ENCODE results near the gene ALDOB.
A peak's percentile ranks its signal among the peaks of the same experiment; 100 is the strongest.

Gene ALDOB

DNA sequence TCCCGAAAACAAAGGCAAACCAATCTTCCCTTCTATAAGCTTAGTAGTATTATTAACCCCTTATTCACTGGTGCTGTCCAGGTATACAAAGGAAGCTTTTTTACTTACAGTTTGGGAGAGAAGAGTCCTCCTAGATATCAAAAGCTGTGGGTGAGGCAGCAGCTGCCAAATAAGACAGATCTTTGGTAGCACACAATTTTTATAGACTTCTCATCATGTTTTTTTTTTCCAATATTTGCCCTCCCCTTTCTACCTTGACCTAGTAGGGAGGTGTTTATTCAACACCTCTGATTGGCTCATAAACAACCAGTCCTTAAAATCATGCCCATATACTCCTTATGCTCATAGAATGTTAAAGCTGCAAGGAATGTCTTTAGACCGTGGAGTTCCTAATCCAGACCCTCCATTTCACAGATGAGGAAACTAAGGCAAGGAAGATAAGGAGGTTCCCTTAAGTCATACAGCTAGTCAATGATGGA lies at the start of gene ALDOB:
ALDOB (minus strand) TSS at position 174 of the 479 bp plus-strand sequence. CDS start 4,887 bp downstream, outside the sequence.
- no peak for DNase-seq (ENCODE audit: low spot score)

DNA sequence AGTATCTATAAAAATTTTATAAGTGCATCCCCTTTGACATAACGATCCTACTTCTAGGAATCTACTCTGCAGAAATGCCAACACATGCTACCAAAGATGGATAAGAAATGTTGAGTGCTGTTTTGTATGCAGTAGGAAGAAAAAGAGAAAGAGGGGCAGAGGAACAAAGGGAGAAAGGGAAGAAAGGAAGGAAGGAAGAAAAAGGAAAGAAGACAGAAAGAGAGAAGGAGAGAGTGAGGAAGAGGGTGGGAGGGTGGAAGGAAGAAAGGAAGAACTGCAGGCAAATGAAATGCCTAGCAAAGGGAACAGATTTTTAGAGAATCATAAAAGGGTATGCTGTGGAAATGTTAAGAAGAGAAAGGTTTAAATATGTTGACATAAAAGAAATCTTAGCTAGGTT lies 48.5 kb upstream of the ALDOB start:
- no peak for DNase-seq (ENCODE audit: low spot score)

DNA sequence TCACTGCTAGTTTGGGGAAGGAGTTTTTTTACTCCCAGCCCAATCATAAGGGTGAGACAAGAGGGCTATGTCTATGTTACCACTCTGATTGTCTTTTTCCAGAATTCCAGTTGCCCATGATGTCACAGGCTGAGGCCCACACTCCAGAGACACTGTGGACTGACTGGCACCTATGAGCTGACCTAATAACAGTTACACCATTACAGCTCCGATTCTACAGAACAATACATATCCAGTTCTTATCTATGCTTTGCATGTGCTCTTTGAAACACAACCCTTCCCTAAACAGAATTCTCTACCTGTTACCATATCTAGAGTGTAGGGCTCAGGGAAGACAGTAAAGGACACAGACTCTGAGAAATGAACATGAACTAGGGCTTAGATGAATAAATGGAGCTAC lies 45.7 kb upstream of the ALDOB start:
- no peak for DNase-seq (ENCODE audit: low spot score)

DNA sequence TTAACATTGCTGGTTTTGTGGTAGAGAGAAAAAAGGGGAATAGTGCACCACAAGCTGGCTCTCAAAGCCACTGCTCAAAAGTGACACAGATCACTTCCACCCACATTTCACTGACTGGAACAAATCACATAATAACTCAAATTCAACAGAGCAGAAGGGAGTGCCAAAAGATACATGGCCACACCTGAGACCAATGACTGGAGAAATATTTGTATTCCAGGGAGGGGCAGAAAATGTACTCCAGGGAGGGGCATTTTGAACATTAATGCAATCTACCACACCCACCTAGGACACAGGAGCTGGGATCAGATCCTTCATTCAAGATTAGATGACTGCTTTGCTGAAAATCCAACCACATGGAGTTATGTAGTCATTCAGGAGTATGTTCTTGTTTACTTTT lies 44.8 kb upstream of the ALDOB start:
- DNase-seq (ENCODE audit: low spot score): no peak

DNA sequence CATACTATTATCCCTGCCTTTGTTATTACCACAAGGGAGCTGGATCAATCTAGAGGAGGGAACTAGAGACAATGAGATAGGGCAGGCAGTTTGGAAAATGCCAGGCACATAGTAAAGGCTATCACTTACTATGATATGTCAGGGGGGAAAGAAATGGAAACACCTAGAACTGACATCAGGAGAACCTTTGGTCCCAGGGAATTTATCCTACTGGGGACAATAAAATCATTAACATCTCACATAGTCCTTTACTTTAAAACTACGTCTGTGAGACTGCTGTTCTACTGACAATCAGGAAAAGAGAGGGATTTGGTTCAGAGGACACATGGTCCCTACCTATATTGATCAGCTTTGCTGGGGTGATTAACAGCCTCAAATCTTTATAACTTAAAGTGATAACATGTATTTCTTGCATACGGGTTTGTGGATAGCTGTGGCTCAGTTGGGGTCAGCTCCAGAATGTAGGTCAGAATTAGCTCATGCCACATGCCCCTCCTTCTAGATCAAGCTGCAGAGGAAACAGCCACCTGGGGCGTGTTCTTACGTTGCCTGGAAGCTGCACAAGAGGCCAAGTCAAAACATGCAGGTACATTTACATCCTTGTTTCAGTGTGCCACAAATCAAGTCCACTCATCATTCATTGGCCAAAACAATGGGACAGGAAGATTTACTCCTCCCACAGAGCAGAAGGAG lies 43.9 kb upstream of the ALDOB start:
- DNase-seq (ENCODE audit: low spot score): no peak

DNA sequence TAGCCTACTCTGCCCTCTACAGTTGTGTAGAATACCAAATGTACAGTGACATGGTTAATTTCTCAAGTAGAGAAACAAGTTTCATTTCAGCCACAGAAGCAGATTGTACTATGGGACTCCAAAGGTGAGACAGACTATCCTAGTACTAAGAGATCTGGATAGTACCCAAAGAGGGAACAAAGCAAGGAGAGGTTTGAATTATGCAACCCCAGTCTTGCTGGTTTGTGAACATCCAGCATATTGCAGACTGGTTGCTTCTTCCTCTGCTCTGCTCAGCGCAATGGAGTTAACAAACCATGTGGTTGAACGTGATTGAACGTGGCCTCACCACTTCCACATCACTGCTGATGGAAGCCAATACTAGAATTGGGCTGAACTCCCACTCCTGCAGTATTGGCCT lies 43.3 kb upstream of the ALDOB start:
- no peak for DNase-seq (ENCODE audit: low spot score)

DNA sequence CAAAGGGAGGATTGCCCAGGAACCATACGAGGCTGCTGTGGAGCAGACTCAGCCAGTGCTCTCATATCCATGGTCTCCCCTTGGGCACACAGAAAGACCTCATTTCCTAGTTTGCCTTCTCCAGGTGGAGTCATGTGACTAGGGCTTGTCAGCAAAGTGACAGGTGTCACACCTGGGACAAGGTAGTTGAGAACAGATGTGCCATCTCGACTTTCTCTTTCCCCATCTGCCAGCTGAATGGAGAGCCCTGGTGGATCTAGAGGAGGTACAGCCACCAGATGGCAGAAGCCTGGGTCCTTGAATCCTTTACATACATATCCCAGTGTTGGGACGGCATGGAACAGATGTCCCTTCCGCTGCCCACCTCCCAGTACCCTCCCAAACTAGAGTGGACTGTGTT lies 42.9 kb upstream of the ALDOB start:
- DNase-seq (ENCODE audit: low spot score): no peak

DNA sequence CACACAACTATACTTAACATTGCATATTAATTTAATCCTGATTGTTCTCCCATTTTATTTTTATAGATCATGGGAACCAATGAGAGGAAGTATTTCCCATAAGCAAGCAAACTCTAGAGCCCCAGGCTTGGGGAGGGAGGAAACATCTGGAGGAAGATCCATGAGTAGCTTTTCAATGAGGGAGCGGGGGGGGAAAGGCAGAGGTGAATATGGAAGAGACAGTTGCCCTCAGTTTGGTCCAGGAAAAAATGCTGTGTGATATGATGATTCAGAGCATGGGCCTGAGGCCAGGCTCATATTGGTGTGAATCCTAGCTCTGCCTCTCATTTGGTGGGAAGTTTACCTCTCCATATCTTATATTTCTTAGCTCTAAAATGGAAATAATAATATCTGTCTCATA lies 42.2 kb upstream of the ALDOB start:
- DNase-seq (ENCODE audit: low spot score): peak; percentile 36

DNA sequence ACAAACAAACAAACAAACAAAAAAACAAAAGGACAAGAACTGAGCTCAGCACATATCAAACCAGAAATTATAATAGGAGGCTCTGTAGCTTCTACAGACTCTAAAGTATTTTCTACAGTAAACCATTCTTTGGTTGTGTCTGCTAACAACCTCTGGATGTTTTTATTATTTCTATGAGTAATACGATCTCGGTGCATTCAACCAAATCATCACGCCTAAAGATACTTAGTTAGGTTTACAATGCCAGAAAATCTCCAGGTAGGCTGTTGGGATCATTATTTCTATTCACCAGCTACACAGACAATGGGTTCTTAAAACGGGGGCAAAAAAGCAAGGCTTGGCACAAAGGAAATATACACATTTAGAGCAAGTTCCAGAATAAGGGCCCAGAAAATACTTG lies 41.6 kb upstream of the ALDOB start:
- DNase-seq (ENCODE audit: low spot score): no peak

DNA sequence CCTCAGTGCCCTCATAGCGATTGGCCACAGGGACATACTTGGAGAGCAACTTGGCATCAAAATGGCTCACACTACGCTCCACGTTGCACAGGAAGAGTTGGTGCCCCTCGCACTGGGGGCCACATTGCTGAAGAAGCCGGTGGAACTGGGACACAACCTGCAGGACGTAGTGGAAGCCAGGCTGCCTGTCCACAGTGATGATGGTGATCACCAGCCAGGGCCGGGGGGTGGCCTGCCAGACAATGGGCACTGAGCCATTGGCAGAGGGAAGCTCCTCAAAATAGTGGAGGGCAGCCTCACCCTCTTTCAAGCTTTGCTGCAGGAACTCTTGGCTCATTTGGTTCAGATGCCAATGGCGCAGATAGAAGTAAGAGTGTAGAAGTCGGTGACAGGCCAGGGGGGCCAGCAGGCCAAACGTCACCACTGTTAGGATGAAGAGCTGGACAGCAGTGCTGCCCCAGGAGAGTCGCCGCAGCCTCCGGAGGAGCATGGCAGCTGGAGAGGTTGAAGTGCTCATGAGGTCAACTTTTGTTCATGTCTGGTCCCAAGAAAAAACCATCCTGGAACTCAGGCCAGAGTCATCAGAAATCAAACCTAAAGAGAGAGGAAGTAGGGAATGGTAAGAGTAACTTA lies 41.1 kb upstream of the ALDOB start:
- DNase-seq (ENCODE audit: low spot score): no peak

DNA sequence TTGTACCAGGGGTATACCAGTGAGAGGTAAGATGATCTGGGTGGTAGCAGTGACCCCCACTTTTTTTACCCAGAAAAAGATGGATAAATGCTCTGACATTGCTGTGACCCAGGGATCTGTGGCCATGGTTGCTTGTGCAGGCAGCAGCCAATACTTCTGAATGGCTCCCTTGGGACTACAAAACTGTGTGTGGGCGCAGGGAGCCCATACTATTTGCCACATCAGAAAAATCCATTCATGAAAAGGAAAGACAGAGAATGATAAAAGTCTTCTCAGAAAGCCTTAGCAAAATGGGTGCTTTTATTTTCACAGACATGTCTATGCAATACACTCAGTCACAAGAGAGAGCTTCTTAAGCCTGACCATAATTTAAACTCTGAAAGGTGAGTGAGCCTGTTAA lies 37.3 kb upstream of the ALDOB start:
- DNase-seq (ENCODE audit: low spot score): no peak

DNA sequence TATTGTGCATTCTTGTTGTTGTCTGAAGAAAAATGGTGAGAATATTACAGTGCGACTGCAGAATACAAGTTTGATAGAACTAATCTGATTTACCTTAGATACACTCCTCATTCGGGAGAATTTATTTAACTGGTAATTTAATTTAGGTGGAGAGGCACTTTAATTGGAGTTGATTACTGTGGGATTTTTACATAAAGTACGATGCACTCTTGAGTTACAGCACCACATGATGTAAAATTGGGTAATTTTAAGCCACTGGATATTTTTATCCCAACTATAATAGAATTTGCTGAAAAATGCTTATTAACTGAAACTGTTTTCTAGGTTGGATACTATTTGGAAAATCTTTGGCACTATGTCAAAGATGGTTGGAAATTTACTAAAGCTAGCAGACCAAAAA lies 35.4 kb upstream of the ALDOB start:
- DNase-seq (ENCODE audit: low spot score): no peak

DNA sequence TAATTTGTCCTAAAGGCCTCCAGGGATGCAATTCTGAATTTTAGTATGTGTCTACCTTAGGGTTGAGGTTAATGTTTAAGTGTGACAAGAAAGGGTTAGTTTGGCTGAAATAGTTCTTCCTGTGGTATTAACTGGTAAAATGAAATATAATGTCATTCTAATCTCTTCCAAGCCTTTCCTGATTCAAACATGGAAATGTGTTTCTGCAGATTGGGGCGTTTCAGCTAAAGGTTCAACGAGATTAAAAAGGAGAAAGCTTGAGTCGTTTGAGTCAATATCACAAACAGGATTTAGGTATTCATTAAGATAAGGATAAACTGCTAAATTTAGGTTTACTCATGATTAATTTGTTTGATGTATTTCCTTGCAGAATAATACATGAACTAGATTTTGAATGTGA lies 34.4 kb upstream of the ALDOB start:
- no peak for DNase-seq (ENCODE audit: low spot score)

DNA sequence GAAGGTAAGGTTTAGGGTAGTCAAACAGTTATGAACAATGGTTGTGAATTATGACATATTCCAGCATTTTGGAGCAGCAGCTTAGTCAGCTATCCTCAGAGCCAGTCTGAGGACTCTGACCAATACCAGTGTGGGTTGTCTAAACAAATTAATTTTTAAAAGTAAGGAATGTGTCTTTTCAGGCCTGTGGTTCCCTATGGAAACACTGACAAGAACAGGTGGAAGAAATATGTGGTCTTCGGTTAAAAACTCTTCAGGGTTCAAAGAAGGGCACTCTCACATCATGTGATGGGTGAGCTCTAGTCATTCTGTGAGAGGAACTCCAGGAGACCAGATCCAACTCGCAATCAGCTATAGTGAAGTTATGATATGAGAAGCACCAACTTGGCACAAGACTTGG lies 33.5 kb upstream of the ALDOB start:
- no peak for DNase-seq (ENCODE audit: low spot score)

DNA sequence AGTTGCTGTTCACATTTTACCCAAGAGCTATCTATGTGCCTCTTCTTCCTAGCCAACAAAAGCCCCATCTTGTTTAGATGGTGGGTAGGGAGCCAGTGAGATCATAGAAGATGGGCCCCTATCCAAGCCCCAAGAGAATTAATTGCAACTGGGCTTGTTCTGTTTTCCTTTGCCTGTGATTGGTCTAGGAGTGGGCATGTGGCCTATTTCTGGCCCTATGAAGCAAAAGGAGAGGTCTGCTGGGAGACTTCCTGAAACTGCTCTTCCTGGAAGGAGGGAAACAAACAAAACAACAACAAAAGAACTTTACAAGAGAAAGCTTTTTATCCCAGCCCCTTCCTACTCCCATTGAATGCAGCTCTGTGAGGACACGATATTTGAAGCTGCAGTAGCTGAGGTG lies 32.5 kb upstream of the ALDOB start:
- no peak for DNase-seq (ENCODE audit: low spot score)

DNA sequence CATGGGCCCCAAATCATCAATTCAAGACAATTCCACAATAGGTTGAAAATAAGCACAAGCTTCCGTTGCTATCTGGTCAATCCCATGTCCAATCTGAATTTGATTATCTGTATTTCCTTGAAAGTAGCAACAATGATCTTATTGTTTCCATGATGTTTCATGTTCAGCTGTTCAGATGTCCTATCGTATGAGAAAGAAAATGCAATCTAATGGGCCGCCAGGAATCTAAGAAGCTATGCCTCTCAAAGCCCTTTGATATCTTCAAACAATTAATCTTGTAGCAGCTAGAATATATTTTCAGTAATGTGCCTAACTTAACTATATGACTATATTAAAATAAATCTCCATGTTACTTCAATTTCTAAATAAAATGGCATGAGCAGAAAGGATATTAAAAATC lies 32.1 kb upstream of the ALDOB start:
- DNase-seq (ENCODE audit: low spot score): no peak

DNA sequence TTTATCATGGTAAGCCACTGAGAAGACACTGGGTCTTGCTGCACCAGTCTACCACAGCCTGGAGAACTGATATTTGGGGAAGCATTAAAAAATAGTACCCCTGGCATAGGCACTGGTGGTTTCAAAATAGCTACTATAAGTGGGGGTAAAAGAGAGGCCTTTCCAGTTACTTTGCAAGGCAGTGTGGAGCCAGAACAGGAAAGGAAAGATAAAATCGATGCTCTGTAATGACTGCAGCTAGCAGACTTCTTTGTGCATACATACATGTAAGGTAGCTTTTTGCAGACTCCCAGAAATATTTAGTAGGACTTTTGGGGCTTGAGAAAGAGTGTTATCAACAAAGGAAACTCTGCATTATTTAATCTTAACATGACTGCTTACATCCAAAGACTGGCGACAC lies 31.3 kb upstream of the ALDOB start:
- DNase-seq (ENCODE audit: low spot score): no peak

DNA sequence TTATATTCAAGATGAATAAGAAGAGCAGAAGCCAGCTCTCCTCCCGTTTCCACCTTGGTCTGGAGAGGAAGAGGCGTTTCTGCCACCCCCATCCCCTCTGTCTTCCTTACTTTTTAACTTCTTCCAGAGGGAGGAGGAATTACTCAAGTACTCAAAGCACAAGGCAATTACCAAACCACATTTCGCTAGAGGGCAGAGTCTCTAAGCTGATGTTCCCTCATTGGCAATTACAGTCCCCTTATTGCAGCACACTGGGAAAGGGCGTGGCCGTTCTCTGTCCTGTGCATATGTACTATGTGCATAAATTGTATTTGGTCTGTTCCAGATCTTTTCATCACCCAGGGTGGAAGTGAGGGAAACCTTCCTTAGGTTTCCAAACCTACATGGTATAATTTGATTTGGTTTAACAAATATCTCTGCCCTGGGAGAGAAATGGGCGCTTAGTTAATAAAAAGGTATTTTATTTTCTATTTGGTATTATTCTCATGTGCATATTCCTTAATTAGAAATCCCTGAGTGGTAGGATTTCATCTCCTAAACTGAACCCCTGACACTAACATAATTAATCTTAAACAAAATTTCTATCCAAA lies 29.8 kb upstream of the ALDOB start:
- peak; percentile 67 for DNase-seq (ENCODE audit: low spot score)

DNA sequence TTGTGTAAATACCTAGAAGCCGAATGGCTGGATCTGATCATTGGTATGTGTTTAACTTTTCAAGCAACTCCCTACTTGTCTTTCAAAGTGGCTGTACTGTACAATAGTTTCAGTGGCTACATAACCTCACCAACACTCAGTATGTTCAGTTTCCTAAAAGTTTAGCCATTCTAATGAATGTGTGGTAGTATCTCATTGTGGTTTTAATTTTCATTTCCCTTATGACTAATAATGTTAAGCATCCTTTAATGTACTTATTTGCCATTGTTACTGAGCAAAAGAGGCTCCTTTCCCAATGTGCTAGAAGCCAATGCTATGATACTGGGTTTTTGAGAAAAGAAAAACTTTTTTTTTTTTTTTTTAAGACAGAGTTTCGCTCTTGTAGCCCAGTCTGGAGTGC lies 27.8 kb upstream of the ALDOB start:
- peak; percentile 24 for DNase-seq (ENCODE audit: low spot score)

DNA sequence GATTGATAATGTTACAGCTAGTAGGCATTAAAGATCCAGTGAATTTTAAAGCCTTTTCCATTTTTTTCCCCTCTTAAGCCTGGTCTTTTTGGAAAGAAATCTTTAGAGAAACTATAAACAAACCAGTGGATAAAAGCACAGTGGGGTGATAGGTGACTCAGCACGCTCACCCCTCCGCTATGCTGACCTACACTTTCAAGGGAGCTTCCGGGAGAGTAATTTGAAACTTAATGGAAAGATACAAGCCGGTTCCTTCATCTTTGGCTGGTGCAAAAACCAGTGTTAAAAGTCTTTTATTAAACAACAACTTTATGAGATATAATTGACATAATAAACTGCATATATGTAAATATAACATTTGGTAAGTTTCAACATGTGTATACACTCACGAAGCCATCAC lies 27.0 kb upstream of the ALDOB start:
- DNase-seq (ENCODE audit: low spot score): peak; percentile 35

DNA sequence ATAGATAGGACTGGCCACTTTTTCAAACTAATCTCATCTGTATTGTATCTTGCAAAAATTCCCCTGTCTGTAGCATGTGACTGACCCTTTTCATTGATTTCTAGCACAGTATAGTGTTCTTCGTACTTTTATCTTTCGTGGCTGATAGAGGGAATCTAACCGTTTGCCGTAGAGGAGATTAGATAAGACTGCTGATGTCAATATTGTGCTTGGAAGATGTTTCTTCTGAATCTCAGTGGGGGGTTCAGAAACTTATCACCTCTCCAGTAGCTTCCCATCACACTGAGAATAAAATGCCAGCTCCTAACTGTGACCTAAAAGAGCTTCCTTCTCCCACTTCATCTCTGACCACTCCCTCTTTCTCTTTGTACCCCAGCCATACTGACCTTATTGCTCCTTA lies 25.4 kb upstream of the ALDOB start:
- DNase-seq (ENCODE audit: low spot score): no peak

DNA sequence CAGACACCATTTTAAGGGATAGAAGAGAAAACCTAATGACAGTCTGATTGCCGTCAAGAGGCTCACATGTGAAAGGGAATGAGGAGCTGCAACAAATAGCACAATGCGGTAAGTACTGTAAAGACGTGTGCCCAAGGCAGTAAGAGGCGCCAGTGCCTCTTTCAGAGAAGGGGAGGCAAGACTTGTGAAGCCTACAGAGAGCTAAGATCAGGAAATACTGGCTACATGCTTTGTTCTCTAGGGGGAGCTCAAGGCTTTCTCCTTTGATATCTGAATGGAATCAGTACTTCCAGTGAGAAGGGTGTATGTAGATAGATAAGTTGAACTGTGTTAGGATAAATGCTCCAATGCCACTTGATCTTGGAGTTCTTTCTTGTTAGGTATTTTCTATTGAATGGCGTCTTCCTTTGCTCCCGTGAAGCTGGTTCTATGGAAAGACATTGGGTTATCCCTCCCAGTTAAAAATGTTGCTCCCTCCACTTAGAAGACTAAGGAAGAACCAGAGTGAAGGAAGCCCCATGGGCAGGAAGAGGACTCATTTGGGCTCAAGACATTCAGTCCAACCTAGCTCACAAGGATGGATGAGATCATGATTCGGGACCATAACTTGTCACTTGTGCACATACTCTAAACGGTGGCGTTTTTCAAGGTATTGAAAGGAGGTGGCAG lies 23.5 kb upstream of the ALDOB start:
- DNase-seq (ENCODE audit: low spot score): peak; percentile 78

DNA sequence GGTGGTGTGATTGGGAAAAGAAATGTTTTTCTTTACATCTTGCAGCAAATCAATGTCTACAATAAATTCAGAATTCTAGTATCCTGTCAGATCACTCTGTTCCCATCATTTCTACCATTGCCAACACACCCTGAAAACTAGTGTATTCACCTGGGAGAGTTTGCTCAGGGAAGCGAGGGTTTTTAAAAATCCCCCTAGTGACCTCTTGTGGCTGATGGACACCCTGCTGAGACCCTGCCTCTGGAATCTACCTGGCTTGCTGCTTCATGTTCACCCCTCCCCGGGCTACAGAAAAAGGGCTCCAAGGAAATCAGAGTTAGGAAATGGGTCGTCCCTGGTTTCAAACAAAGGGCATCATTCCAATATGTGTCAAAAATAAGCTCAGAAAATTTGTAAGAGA lies 21.4 kb upstream of the ALDOB start:
- DNase-seq (ENCODE audit: low spot score): no peak

Data from GM03348 (cell line).